Caco-2 (cell line): ENCODE measurements around the gene MAPRE2. TPM values are rescaled to one million over a fixed set of nuclear protein-coding genes. Genes with fewer than 3 reads are reported as not detected.

Experiments used
- BruUV-seq: library from RNA; stranded (reverse); fragments of 400-500 nt; replicated peaks from 2 replicates; lab custom pipeline; 2021; lab: Mats Ljungman, UMichigan
- CTCF ChIA-PET: fragments of 300-600 bp; sonication (Branson Sonifier 250); formaldehyde crosslinking; loops from one replicate; lab custom pipeline; 2022; ENCODE audit warnings: antibody characterized with exemption; lab: Charles Lee
- POLR2A ChIA-PET: fragments of 300-600 bp; sonication (Branson Sonifier 250); formaldehyde crosslinking; loops from one replicate; lab custom pipeline; 2022; ENCODE audit warnings: antibody characterized with exemption; lab: Charles Lee
- DNase-seq, 2 experiments: peaks; one replicate each; pipeline versions ENCODE4 v3.0.0 to v3.0.0-alpha.2; 2020 to 2022
- H3K27me3 ChIP-seq: replicated peaks from 2 replicates; pipeline ENCODE4 v1.6.0; 2011; ENCODE audit warnings: low read length; ENCODE audit not compliant: control insufficient read depth, insufficient read depth
- H3K36me3 ChIP-seq: 2 replicates; pipeline ENCODE4 v1.5.1; 2011; ENCODE audit warnings: low read length; ENCODE audit not compliant: control insufficient read depth, insufficient read depth
- H3K4me1 ChIP-seq: fragments of 250-450 bp; sonication (Bioruptor Pico); 2 replicates; pipeline ENCODE4 v1.5.1; 2020; ENCODE audit warnings: mild to moderate bottlenecking
- H3K4me3 ChIP-seq: 2 replicates; pipeline ENCODE4 v1.5.1; 2011; ENCODE audit warnings: low read depth, mild to moderate bottlenecking, control low read depth, low read length
- H3K9me3 ChIP-seq: fragments of 250-450 bp; sonication (Bioruptor Pico); 2 replicates; pipeline ENCODE4 v1.5.1; 2020; ENCODE audit warnings: mild to moderate bottlenecking, moderate library complexity
- H3K27ac Mint-ChIP-seq: one replicate; pipeline ENCODE4 v1.8.0; 2022; ENCODE audit warnings: mixed read lengths; ENCODE audit not compliant: unreplicated experiment
- H3K27me3 Mint-ChIP-seq: one replicate; pipeline ENCODE4 v1.8.0; 2022; ENCODE audit warnings: mixed read lengths; ENCODE audit not compliant: insufficient read depth, unreplicated experiment
- H3K36me3 Mint-ChIP-seq: one replicate; pipeline ENCODE4 v1.8.0; 2022; ENCODE audit warnings: mild to moderate bottlenecking, mixed read lengths; ENCODE audit not compliant: insufficient read depth, unreplicated experiment
- H3K4me1 Mint-ChIP-seq: one replicate; pipeline ENCODE4 v1.8.0; 2022; ENCODE audit warnings: low read depth, mixed read lengths; ENCODE audit not compliant: unreplicated experiment
- H3K4me3 Mint-ChIP-seq: one replicate; pipeline ENCODE4 v1.8.0; 2022; ENCODE audit warnings: mild to moderate bottlenecking, moderate library complexity, mixed read lengths; ENCODE audit not compliant: unreplicated experiment
- H3K9me3 Mint-ChIP-seq: one replicate; pipeline ENCODE4 v1.8.0; 2022; ENCODE audit warnings: mixed read lengths; ENCODE audit not compliant: unreplicated experiment
- CTCF ChIP-seq, 2 experiments: fragments of 200-600 bp in 1 of 2; IDR thresholded peaks; 1 replicate in 1 of 2; 2 replicates in 1 of 2; pipeline versions ENCODE4 v1.5.1 to v1.8.0; 2011 to 2022; ENCODE audit warnings: antibody characterized with exemption in 1 of 2, control low read depth in 1 of 2, inconsistent platforms in 1 of 2, low read depth in 1 of 2, low read length in 1 of 2, mild to moderate bottlenecking in 1 of 2, moderate library complexity in 1 of 2; ENCODE audit not compliant: insufficient read depth in 1 of 2, severe bottlenecking in 1 of 2, unreplicated experiment in 1 of 2
- intact Hi-C: fragments of 100-400 bp; cut with micrococcal nuclease; formaldehyde crosslinking; loops from one replicate; pipeline ENCODE4 v1.10.0; 2022; ENCODE audit not compliant: unreplicated experiment
- total RNA-seq: library from RNA; stranded (reverse); gene quantifications from 2 replicates; pipeline ENCODE4 v1.2.3, GENCODE V29; 2022

MAPRE2 gene
- total RNA-seq, 1 experiment from 2014 or later = 9.3 TPM

DNA sequence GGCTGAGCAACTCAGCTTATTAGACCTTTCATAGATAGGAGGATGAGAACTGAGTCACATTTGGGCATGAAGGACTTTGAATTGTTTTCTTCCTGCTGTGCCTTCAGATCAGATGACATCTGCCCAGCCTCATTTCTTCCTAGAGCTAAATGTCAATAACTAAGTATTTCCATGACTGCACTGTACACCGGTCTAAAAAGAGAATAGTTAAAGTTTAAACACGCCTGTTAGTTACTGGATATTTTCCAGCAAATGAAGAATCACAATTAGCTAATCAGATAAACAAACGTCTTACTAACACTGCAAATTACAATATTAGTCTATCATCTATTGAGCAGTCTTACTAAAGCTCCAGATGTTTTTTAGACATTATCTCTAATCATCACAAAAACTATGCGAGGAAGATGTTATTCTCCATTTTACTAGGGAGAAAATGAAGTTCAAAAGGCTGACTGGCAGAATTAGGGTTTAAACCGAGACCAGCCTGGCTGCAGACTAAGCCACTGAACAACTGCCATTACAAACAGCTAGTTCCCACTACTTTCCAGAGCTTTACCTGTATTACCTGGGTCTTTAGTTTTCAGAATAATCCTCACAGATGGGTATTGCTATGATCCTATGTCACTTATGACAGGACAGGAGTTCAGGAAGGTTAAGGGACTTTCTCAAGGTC is 130.2 kb downstream of the MAPRE2 start:
- no peak for TF ChIP-seq CTCF (IDR thresholded peaks at IDR 0.05; ENCODE audit: insufficient read depth in 1 of 2, low read depth in 1 of 2, low read length in 1 of 2, severe bottlenecking in 1 of 2, unreplicated experiment in 1 of 2)
- Mint-ChIP-seq H3K9me3 (no peaks in the 10 kb centered on the region), H3K27me3 (no peaks in the 10 kb centered on the region), H3K4me1 (no peaks in the 10 kb centered on the region), H3K4me3 (no peak overlapping the region), H3K36me3 (no peaks in the 10 kb centered on the region), H3K27ac (no peak overlapping the region)
- Histone ChIP-seq H3K4me3 (no peak overlapping the region), H3K27me3 (no peaks in the 10 kb centered on the region), H3K4me1 (no peaks in the 10 kb centered on the region), H3K9me3 (no peaks in the 10 kb centered on the region), H3K36me3 (no peaks in the 10 kb centered on the region)
- no peak for DNase-seq
- ChIA-PET POLR2A (no interaction called here), CTCF (no interaction called here)
- no TSS peak for BruUV-seq
- intact Hi-C loops = no loop called here

GRCh38 chr18:35172009-35172408 is 130.8 kb downstream of the MAPRE2 start:
- POLR2A ChIA-PET = no interaction called here
- Mint-ChIP-seq H3K4me1 (no peaks in the 10 kb centered on the region), H3K27ac (no peak overlapping the region), H3K36me3 (no peaks in the 10 kb centered on the region), H3K4me3 (no peak overlapping the region), H3K27me3 (no peaks in the 10 kb centered on the region), H3K9me3 (no peaks in the 10 kb centered on the region)
- TF ChIP-seq CTCF (IDR thresholded peaks at IDR 0.05; ENCODE audit: insufficient read depth in 1 of 2, low read depth in 1 of 2, low read length in 1 of 2, severe bottlenecking in 1 of 2, unreplicated experiment in 1 of 2) = no peak
- Histone ChIP-seq H3K4me3 (no peak overlapping the region), H3K36me3 (no peaks in the 10 kb centered on the region), H3K4me1 (no peaks in the 10 kb centered on the region), H3K27me3 (no peaks in the 10 kb centered on the region), H3K9me3 (no peaks in the 10 kb centered on the region)
- intact Hi-C loops = no loop called here
- CTCF ChIA-PET = no interaction called here
- no peak for DNase-seq
- no TSS peak for BruUV-seq

- intact Hi-C loops = no loop called here
- H3K36me3 Mint-ChIP-seq = no peaks in the 10 kb centered on the region
- no TSS peak for BruUV-seq
- H3K36me3 ChIP-seq = no peaks in the 10 kb centered on the region
- no peaks in the 10 kb centered on the region for H3K4me1 Mint-ChIP-seq
- H3K27ac Mint-ChIP-seq = no peak overlapping the region
- H3K9me3 ChIP-seq = no peaks in the 10 kb centered on the region
- no peak overlapping the region for H3K4me3 Mint-ChIP-seq
- H3K4me1 ChIP-seq = no peaks in the 10 kb centered on the region
- DNase-seq = no peak
- no peak overlapping the region for H3K4me3 ChIP-seq
- H3K27me3 ChIP-seq = no peaks in the 10 kb centered on the region
- no peaks in the 10 kb centered on the region for H3K9me3 Mint-ChIP-seq
- TF ChIP-seq CTCF (IDR thresholded peaks at IDR 0.05; ENCODE audit: insufficient read depth in 1 of 2, low read depth in 1 of 2, low read length in 1 of 2, severe bottlenecking in 1 of 2, unreplicated experiment in 1 of 2) = no peak
- CTCF ChIA-PET = no interaction called here
- H3K27me3 Mint-ChIP-seq = no peaks in the 10 kb centered on the region
- POLR2A ChIA-PET = no interaction called here
Observed at GRCh38 chr18:35172451-35173035, 131.3 kb downstream of the MAPRE2 start.
